A549 treated with ZK216348 at 1 μM for 4 hours (cell line): ENCODE data around the gene CLCNKB. TPM values are rescaled to one million over a fixed set of nuclear protein-coding genes. Genes with fewer than 3 reads are reported as not detected.

Experiments used
- total RNA-seq: library from RNA; stranded (reverse); fragments of 200-300 nt; extraction: Qiagen RNA extraction; gene quantifications from 5 replicates; pipeline ENCODE4 v1.2.3, GENCODE V29; 2022; ENCODE audit warnings: low read depth

The CLCNKB gene
- total RNA-seq = 0.07 to 0.22 TPM (median 0.15 TPM) in 4 of 5 replicates, not detected in the other

GRCh38 chr1:16043521-16043920, at the start of gene CLCNKB:
Gene CLCNKB (plus strand): TSS chr1:16043782. CDS start chr1:16044493, 711 bp downstream.

GRCh38 chr1:16017461-16018303, 25.9 kb upstream of the CLCNKB start, which contains the start of gene HSPB7:
Gene HSPB7 (minus strand): TSS chr1:16018043. CDS start chr1:16017963, 80 bp downstream.

GRCh38 chr1:16021681-16022080, 21.9 kb upstream of the CLCNKB start, which contains the start of gene CLCNKA:
Gene CLCNKA (plus strand): TSS chr1:16022036. CDS start chr1:16022620, 584 bp downstream.

GRCh38 chr1:16073490-16074119, 30.0 kb downstream of the CLCNKB start, which contains the start of gene FAM131C:
Gene FAM131C (minus strand): TSS chr1:16073651. CDS start chr1:16073442, 209 bp downstream.

Other genes starting within 250 kb of the CLCNKB start
- gene UQCRHL, start 236.1 kb upstream of the CLCNKB start, total RNA-seq = 6.1 to 15.5 TPM (median 7.8 TPM) in 5 replicates
- 34.9 to 48.0 TPM (median 44.8 TPM) in 5 replicates for gene SPEN, start 196.1 kb upstream of the CLCNKB start, total RNA-seq
- 7.7 to 17.9 TPM (median 14.7 TPM) in 5 replicates for gene ZBTB17, start 67.7 kb upstream of the CLCNKB start, total RNA-seq
- gene SRARP, start 39.5 kb upstream of the CLCNKB start, total RNA-seq = 0.05 TPM in 1 of 5 replicates, not detected in the others
- not detected in 5 replicates for gene HSPB7, start 25.7 kb upstream of the CLCNKB start, total RNA-seq
- gene CLCNKA, start 21.7 kb upstream of the CLCNKB start, total RNA-seq = 0.06 TPM in 1 of 5 replicates, not detected in the others
- gene FAM131C, start 29.9 kb downstream of the CLCNKB start, total RNA-seq = 10.8 to 20.2 TPM (median 18.3 TPM) in 5 replicates
- gene EPHA2, start 112.3 kb downstream of the CLCNKB start, total RNA-seq = 77.4 to 149 TPM (median 141 TPM) in 5 replicates
- 4.2 to 8.2 TPM (median 5.9 TPM) in 5 replicates for gene ARHGEF19, start 168.9 kb downstream of the CLCNKB start, total RNA-seq
- 2.6 to 4.2 TPM (median 3.8 TPM) in 5 replicates for gene CPLANE2, start 193.4 kb downstream of the CLCNKB start, total RNA-seq